Astrocyte (in vitro differentiated cells and primary cell): Measurements from ENCODE around the gene CARD18.

Source experiments
- EZH2 ChIP-seq: IDR thresholded peaks from 2 replicates; pipeline ENCODE4 v1.6.1; 2012; ENCODE audit warnings: mild to moderate bottlenecking, low read length, inconsistent platforms; ENCODE audit not compliant: insufficient read depth
- TF ChIP-seq, protein P1 (sequence below): IDR thresholded peaks from 2 replicates; pipeline ENCODE4 v1.5.1; 2011; ENCODE audit warnings: low read depth, mild to moderate bottlenecking, inconsistent platforms, low read length, moderate library complexity; ENCODE audit not compliant: insufficient read depth

DNA sequence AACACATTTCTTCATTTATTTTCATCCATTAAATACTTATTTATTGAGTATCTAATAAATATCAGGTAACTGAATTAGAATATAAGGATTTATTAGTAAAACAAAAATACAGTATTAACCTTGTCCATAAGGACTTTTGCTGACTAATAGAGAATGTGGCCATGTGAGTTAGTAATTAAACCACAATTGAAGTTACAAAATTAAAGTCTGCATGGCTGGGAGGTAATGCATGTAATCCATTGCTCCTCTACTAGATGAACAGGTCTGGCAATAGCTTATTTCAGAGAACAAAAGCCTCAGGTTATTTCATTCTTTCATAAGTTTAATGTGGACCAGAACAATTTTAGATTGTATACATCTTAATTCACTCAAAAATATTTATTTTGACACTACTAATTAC, 9.9 kb upstream of the CARD18 start:
- TF ChIP-seq, protein P1, sequence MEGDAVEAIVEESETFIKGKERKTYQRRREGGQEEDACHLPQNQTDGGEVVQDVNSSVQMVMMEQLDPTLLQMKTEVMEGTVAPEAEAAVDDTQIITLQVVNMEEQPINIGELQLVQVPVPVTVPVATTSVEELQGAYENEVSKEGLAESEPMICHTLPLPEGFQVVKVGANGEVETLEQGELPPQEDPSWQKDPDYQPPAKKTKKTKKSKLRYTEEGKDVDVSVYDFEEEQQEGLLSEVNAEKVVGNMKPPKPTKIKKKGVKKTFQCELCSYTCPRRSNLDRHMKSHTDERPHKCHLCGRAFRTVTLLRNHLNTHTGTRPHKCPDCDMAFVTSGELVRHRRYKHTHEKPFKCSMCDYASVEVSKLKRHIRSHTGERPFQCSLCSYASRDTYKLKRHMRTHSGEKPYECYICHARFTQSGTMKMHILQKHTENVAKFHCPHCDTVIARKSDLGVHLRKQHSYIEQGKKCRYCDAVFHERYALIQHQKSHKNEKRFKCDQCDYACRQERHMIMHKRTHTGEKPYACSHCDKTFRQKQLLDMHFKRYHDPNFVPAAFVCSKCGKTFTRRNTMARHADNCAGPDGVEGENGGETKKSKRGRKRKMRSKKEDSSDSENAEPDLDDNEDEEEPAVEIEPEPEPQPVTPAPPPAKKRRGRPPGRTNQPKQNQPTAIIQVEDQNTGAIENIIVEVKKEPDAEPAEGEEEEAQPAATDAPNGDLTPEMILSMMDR, result no peak
- no peak for TF ChIP-seq EZH2
